GM13977 (cell line): ENCODE data around the gene FABP3.
"Not testable (repeated sequence)": the region's sequence is repeated elsewhere in the genome, so short reads cannot be mapped to it uniquely, and the experiment has no call there.

Experiments
- DNase-seq: peaks from one replicate; pipeline ENCODE4 v3.0.0; 2012; ENCODE audit warnings: low spot score
- CTCF ChIP-seq: IDR thresholded peaks from 2 replicates; pipeline ENCODE4 v1.5.1; 2012; ENCODE audit warnings: mild to moderate bottlenecking, control low read depth; ENCODE audit not compliant: insufficient read depth; ENCODE audit errors: extremely low read depth, missing control alignments
- in situ Hi-C: fragments of 300-500 bp; cut with MboI; formaldehyde crosslinking; loops from one replicate; pipeline ENCODE4 v1.12.0; 2022; ENCODE audit warnings: low sequenced_read_pairs, low pct_unique_long_range_greater_than_20kb, mixed read lengths, inconsistent platforms; ENCODE audit not compliant: unreplicated experiment

FABP3 gene

GRCh38 chr1:31390071-31390470, 17.2 kb upstream of the FABP3 start:
- DNase-seq, result no peak
- TF ChIP-seq CTCF, result no peak
- in situ Hi-C loops, result no loop called here

GRCh38 chr1:31389616-31390015, 16.7 kb upstream of the FABP3 start:
- no peak for DNase-seq
- no peak for TF ChIP-seq CTCF
- in situ Hi-C loops, result no loop called here

- in situ Hi-C loops, result no loop called here
- no peak for TF ChIP-seq CTCF
- DNase-seq, result no peak
Observed at GRCh38 chr1:31387612-31388011, 14.7 kb upstream of the FABP3 start.

- DNase-seq, in situ Hi-C loops: not testable (repeated sequence)
Observed at GRCh38 chr1:31386576-31387243, 13.8 kb upstream of the FABP3 start.

GRCh38 chr1:31383967-31384366, 11.1 kb upstream of the FABP3 start:
- no peak for DNase-seq
- in situ Hi-C loops, result no loop called here
- no peak for TF ChIP-seq CTCF

- TF ChIP-seq CTCF, result no peak
- in situ Hi-C loops, result no loop called here
- DNase-seq, result no peak
Observed at GRCh38 chr1:31382379-31382989, 9.6 kb upstream of the FABP3 start.

- DNase-seq, result no peak
- TF ChIP-seq CTCF, result no peak
- in situ Hi-C loops, result no loop called here
Observed at GRCh38 chr1:31381394-31382294, 8.8 kb upstream of the FABP3 start.
